HepG2 (cell line): Measurements from ENCODE around the gene VRK2. TPM values are rescaled to one million over a fixed set of nuclear protein-coding genes. Genes with fewer than 3 reads are reported as not detected.

Source experiments
- ATAC-seq: fragments of 200-7000 bp; cut with Tn5 transposase; 3 replicates; pipeline ENCODE4 v1.9.1; 2020; ENCODE audit warnings: mild to moderate bottlenecking, moderate library complexity
- BruUV-seq: library from RNA; stranded (reverse); fragments of 400-500 nt; replicated peaks from 2 replicates; lab custom pipeline; 2021; lab: Mats Ljungman, UMichigan
- CTCF ChIA-PET: fragments of 300-600 bp; formaldehyde crosslinking; extraction: SDS; loops from one replicate; lab custom pipeline; 2021; ENCODE audit warnings: low total read pairs, inconsistent platforms, low intra/inter-chr PET ratio; lab: Yijun Ruan, JAX
- POLR2A ChIA-PET: fragments of 350-600 bp; sonication (Branson Sonifier 250); formaldehyde crosslinking; loops from one replicate; lab custom pipeline; 2020; ENCODE audit warnings: antibody characterized with exemption, inconsistent platforms; lab: Yijun Ruan, JAX
- DNase-seq: peaks from one replicate; pipeline ENCODE4 v3.0.0-alpha.2; 2015; ENCODE audit warnings: low spot score
- FAIRE-seq: peaks from 3 replicates; lab custom pipeline; 2011; peaks lifted over from hg19 to GRCh38; lab: Jason Lieb, UNC
- H2AFZ ChIP-seq: one replicate; pipeline ENCODE4 v1.6.1; 2011; ENCODE audit warnings: low read length, inconsistent platforms
- H3K27ac ChIP-seq: fragments of 300-600 bp; 3 replicates; pipeline ENCODE4 v1.8.0; 2011; ENCODE audit warnings: mixed run types, mild to moderate bottlenecking, mixed read lengths, low read length, inconsistent platforms; ENCODE audit not compliant: insufficient read depth; ENCODE audit errors: extremely low read length
- H3K27me3 ChIP-seq, 2 experiments: fragments of 200-600 bp in 1 of 2; 2 replicates in 1 of 2; 3 replicates in 1 of 2; pipeline versions ENCODE4 v1.6.0 to v1.8.0; 2011; ENCODE audit warnings: low read length in 2 of 2, mild to moderate bottlenecking in 2 of 2, moderate library complexity in 2 of 2, inconsistent platforms in 1 of 2; ENCODE audit not compliant: insufficient read depth in 2 of 2, control insufficient read depth in 1 of 2
- H3K36me3 ChIP-seq, 2 experiments: fragments of 200-600 bp in 1 of 2; replicated peaks in 1 of 2; 2 replicates in 1 of 2; 3 replicates in 1 of 2; pipeline versions ENCODE4 v1.5.1 to v1.8.0; 2011; ENCODE audit warnings: low read length in 2 of 2, inconsistent platforms in 1 of 2; ENCODE audit not compliant: insufficient read depth in 2 of 2, control insufficient read depth in 1 of 2
- H3K4me1 ChIP-seq: 2 replicates; pipeline ENCODE4 v1.5.1; 2012; ENCODE audit warnings: low read length, inconsistent platforms; ENCODE audit not compliant: insufficient read depth
- H3K4me2 ChIP-seq: 2 replicates; pipeline ENCODE4 v1.6.0; 2011; ENCODE audit warnings: low read depth, low read length, inconsistent platforms
- H3K4me3 ChIP-seq, 3 experiments: fragments of 200-600 bp in 1 of 3; sonication (generic), shearing (Covaris generic) in 1 of 3; replicated peaks in 1 of 3; 2 replicates each; pipeline ENCODE4 v1.5.1; 2011 to 2016; ENCODE audit warnings: low read length in 3 of 3, inconsistent platforms in 2 of 3, low read depth in 2 of 3, mild to moderate bottlenecking in 2 of 3, control low read depth in 1 of 3, mixed read lengths in 1 of 3; ENCODE audit not compliant: insufficient read depth in 1 of 3
- H3K79me2 ChIP-seq: one replicate; pipeline ENCODE4 v1.6.1; 2011; ENCODE audit warnings: low read length, inconsistent platforms; ENCODE audit not compliant: insufficient read depth
- H3K9ac ChIP-seq: 2 replicates; pipeline ENCODE4 v1.6.0; 2011; ENCODE audit warnings: mild to moderate bottlenecking, low read depth, low read length, inconsistent platforms; ENCODE audit not compliant: insufficient read depth
- H3K9me3 ChIP-seq: 2 replicates; pipeline ENCODE4 v1.5.1; 2012; ENCODE audit warnings: mild to moderate bottlenecking, low read length
- H4K20me1 ChIP-seq: 2 replicates; pipeline ENCODE4 v1.6.0; 2011; ENCODE audit warnings: inconsistent platforms, mild to moderate bottlenecking, low read length, moderate library complexity; ENCODE audit not compliant: insufficient read depth
- CEBPB ChIP-seq: IDR thresholded peaks from 2 replicates; pipeline ENCODE4 v1.6.1; 2011; ENCODE audit warnings: low read depth, low read length, improper control_type of control experiment, borderline replicate concordance
- DR1 ChIP-seq: sonication (generic); formaldehyde crosslinking; IDR thresholded peaks from 2 replicates; pipeline ENCODE4 v1.8.0; 2021; ENCODE audit warnings: mild to moderate bottlenecking, missing genetic modification reagents, inconsistent platforms
- NCOR1 ChIP-seq: fragments of 200-600 bp; sonication (generic); IDR thresholded peaks from 2 replicates; pipeline ENCODE4 v1.7.0; 2017; ENCODE audit warnings: antibody characterized with exemption, low read length, borderline replicate concordance
- RFX3 ChIP-seq: IDR thresholded peaks from 2 replicates; pipeline ENCODE4 v1.6.1; 2016; ENCODE audit warnings: missing biosample characterization, missing genetic modification reagents
- SETDB1 ChIP-seq: sonication (generic); formaldehyde crosslinking; IDR thresholded peaks from 2 replicates; pipeline ENCODE4 v1.5.1; 2020; ENCODE audit warnings: missing genetic modification reagents, mild to moderate bottlenecking, borderline replicate concordance
- SP1 ChIP-seq, 2 experiments: fragments of 450-650 bp in 1 of 2; sonication (generic) in 1 of 2; formaldehyde crosslinking in 1 of 2; IDR thresholded peaks; 2 replicates each; pipeline versions ENCODE4 v1.4.0 to v1.6.1; 2016 to 2020; ENCODE audit warnings: missing genetic modification reagents in 1 of 2
- ZMAT3 ChIP-seq: sonication (generic); formaldehyde crosslinking; conservative IDR thresholded peaks from 2 replicates; pipeline ENCODE4 v1.7.0; 2021; ENCODE audit warnings: missing genetic modification reagents
- ZNF143 ChIP-seq: sonication (generic); formaldehyde crosslinking; IDR thresholded peaks from 2 replicates; pipeline ENCODE4 v1.4.0; 2020; ENCODE audit warnings: missing genetic modification reagents
- ZNF326 ChIP-seq: sonication (generic); formaldehyde crosslinking; IDR thresholded peaks from 2 replicates; pipeline ENCODE4 v1.4.0; 2020; ENCODE audit warnings: missing genetic modification reagents, borderline replicate concordance
- ZNF780A ChIP-seq: sonication (generic); formaldehyde crosslinking; IDR thresholded peaks from 2 replicates; pipeline ENCODE4 v1.8.0; 2022; ENCODE audit warnings: mild to moderate bottlenecking, missing genetic modification reagents, moderate library complexity
- WGBS: methylation state at CpG from one replicate; pipeline ENCODE4 v1.1.6; 2017; ENCODE audit warnings: low lambda C conversion rate; 5-methylcytosine and 5-hydroxymethylcytosine counted together
- in situ Hi-C: cut with HindIII; loops from 2 replicates; pipeline ENCODE4 v1.10.0; 2017; ENCODE audit warnings: low pct_unique_long_range_greater_than_20kb; ENCODE audit not compliant: extremely low pct_ligation_motif_present
- intact Hi-C: fragments of 100-400 bp; cut with micrococcal nuclease; formaldehyde crosslinking; loops from one replicate; pipeline ENCODE4 v1.10.0; 2022; ENCODE audit not compliant: unreplicated experiment
- polyA plus RNA-seq, 8 experiments: library from polyadenylated mRNA; depleted of rRNA in 3 of 8; stranded (reverse) in 7 of 8; unstranded in 1 of 8; fragments of >200 nt; fragmentation: Illumina TruSeq in 4 of 8; extraction: Trizol in 4 of 8; gene quantifications; 2 replicates each; pipeline versions ENCODE4 v1.2.1 to v1.2.3, GENCODE V29; 2011 to 2016; ENCODE audit warnings: low read depth in 4 of 8, missing spikeins in 1 of 8, mixed read lengths in 1 of 8; ENCODE audit not compliant: insufficient read depth in 1 of 8
- total RNA-seq, 5 experiments: library from RNA; depleted of rRNA; stranded (reverse); fragments of >200 nt; fragmentation: Illumina TruSeq; extraction: Trizol; gene quantifications; 2 replicates each; pipeline ENCODE4 v1.2.3, GENCODE V29; 2016; ENCODE audit warnings: low read depth in 1 of 5
- TF ChIP-seq, protein P1 (sequence below): sonication (generic); formaldehyde crosslinking; IDR thresholded peaks from 2 replicates; pipeline ENCODE4 v1.5.0; 2020; ENCODE audit warnings: missing genetic modification reagents
- TF ChIP-seq, protein P2 (sequence below): sonication (generic); formaldehyde crosslinking; IDR thresholded peaks from 2 replicates; pipeline ENCODE4 v1.4.0; 2020; ENCODE audit warnings: missing genetic modification reagents
- TF ChIP-seq, protein P3 (sequence below): sonication (generic); formaldehyde crosslinking; IDR thresholded peaks from 2 replicates; pipeline ENCODE4 v1.4.0; 2020; ENCODE audit warnings: mild to moderate bottlenecking, missing genetic modification reagents, borderline replicate concordance

VRK2 gene
- total and polyA plus RNA-seq, 2 of the 13 experiments (the other 11 are each of a cell fraction or from before 2014, with no cell fraction given), result 13.3 to 29.1 TPM

DNA sequence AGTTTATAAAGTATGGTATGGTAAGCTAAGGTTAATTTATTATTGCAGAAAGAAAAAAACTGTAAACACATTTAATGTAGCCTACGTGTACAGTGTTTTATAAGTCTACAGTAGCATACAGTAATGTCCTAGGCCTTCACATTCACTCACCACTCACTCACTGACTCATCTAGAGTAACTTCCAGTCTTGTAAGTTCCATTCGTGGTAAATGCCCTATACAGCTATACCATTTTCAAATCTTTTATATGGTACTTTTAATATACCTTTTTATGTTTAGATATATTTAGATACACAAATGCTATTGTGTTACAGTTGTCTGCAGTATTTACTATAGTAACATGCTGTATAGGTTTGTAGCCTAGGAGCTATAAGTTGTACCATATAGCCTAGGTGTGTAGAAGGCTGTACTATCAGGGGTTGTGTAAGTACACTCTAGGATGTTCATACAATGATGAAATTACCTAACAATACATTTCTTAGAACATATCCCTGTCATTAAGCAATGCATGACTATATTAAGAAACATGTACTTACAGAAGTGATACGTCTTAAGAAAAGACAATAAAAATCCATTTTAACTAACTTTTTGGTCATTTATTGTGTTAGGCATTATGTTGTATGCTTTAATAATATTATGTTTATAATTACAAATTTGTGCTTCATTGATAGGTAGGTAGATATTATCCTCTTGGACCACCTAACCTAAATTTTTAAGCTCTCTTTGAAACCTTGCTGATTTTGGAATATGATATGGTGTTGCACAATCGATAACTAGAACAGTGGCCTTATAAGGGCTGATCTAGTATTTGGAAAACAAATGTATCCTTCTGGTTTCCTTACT, 51.9 kb downstream of the VRK2 start:
- CTCF ChIA-PET, result no interaction called here
- POLR2A ChIA-PET, result no interaction called here
- peaks cover 11% of the 10 kb centered on the region; the same call in 1 of the 2 replicates for H3K9me3 ChIP-seq
- no peaks in the 10 kb centered on the region for H3K4me1 ChIP-seq
- H3K4me3 ChIP-seq, result no peak overlapping the region
- no peaks in the 10 kb centered on the region for H3K79me2 ChIP-seq
- no peak for TF ChIP-seq NCOR1
- peak; percentile 72 for TF ChIP-seq CEBPB
- in situ Hi-C loops, result no loop called here
- no peaks in the 10 kb centered on the region; the same call in 1 of the 2 replicates for H4K20me1 ChIP-seq
- no peak overlapping the region for H3K27ac ChIP-seq
- no TSS peak for BruUV-seq
- 96% methylated on average over 4 of the region's 4 CpGs for WGBS
- no peaks in the 10 kb centered on the region for H3K36me3 ChIP-seq
- ATAC-seq (no peak), DNase-seq (no peak), FAIRE-seq (no peak)
- no peaks in the 10 kb centered on the region for H3K27me3 ChIP-seq
- H2AFZ ChIP-seq, result no peak overlapping the region
- no peak overlapping the region for H3K9ac ChIP-seq
- H3K4me2 ChIP-seq, result no peak overlapping the region
- intact Hi-C loops, result no loop called here

DNA sequence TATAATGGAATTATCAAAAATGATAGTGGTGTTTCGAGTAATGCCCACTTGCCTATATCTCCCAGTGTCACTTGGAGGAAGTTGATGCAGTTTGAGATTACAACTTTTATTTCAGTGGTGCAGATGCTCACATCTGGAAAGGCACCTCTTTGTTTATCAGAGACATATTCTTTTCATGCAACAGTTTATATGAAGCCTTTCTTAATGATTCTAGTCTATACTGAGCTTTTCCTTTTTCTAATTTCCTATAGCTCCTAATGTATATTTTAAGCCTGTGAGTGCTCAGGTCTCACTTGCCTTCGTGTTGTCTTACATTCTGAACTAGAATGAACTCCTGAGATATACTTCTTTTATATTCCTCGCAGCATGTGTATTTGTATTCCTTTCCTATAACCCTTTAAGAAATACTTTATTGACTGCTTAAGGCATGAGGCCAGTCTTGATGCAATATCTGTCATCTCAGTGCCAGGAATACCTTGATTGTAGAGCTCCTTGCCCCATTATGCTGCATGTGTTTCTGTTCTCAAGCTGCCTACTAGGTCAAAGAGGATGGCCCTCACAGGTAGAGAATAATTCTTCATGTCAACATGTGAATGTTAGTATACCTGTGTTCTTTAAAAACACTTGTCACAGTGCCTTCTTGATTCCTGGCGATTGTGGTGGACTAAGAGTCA, 52.6 kb downstream of the VRK2 start:
- ATAC-seq, result no peak
- in situ Hi-C loops, result no loop called here
- H3K4me1 ChIP-seq, result no peaks in the 10 kb centered on the region
- TF ChIP-seq ZMAT3 (CRISPR knock-in tag) (no peak), SP1 (IDR thresholded peaks at IDR 0.05) (no peak), SP1 (CRISPR knock-in tag; IDR thresholded peaks at IDR 0.05) (no peak), ZNF143 (CRISPR knock-in tag) (no peak), ZNF780A (CRISPR knock-in tag) (no peak), ZNF326 (CRISPR knock-in tag) (no peak), RFX3 (no peak), SETDB1 (no peak), DR1 (CRISPR knock-in tag) (no peak)
- TF ChIP-seq, protein P1, sequence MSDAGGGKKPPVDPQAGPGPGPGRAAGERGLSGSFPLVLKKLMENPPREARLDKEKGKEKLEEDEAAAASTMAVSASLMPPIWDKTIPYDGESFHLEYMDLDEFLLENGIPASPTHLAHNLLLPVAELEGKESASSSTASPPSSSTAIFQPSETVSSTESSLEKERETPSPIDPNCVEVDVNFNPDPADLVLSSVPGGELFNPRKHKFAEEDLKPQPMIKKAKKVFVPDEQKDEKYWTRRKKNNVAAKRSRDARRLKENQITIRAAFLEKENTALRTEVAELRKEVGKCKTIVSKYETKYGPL (CRISPR knock-in tag), result no peak
- TF ChIP-seq, protein P2, sequence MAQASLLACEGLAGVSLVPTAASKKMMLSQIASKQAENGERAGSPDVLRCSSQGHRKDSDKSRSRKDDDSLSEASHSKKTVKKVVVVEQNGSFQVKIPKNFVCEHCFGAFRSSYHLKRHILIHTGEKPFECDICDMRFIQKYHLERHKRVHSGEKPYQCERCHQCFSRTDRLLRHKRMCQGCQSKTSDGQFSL (CRISPR knock-in tag), result no peak
- TF ChIP-seq, protein P3, sequence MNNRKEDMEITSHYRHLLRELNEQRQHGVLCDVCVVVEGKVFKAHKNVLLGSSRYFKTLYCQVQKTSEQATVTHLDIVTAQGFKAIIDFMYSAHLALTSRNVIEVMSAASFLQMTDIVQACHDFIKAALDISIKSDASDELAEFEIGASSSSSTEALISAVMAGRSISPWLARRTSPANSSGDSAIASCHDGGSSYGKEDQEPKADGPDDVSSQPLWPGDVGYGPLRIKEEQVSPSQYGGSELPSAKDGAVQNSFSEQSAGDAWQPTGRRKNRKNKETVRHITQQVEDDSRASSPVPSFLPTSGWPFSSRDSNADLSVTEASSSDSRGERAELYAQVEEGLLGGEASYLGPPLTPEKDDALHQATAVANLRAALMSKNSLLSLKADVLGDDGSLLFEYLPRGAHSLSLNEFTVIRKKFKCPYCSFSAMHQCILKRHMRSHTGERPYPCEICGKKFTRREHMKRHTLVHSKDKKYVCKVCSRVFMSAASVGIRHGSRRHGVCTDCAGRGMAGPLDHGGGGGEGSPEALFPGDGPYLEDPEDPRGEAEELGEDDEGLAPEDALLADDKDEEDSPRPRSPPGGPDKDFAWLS (CRISPR knock-in tag), result no peak

More for the DNA sequence above, 52.6 kb downstream of the VRK2 start:
- H3K79me2 ChIP-seq, result no peaks in the 10 kb centered on the region
- no peaks in the 10 kb centered on the region; the same call in 1 of the 2 replicates for H4K20me1 ChIP-seq
- no peaks in the 10 kb centered on the region for H3K36me3 ChIP-seq
- no peak overlapping the region for H3K4me2 ChIP-seq
- ChIA-PET POLR2A (no interaction called here), CTCF (no interaction called here)
- H3K27ac ChIP-seq, result no peak overlapping the region
- intact Hi-C loops, result no loop called here
- H3K4me3 ChIP-seq, result no peak overlapping the region
- peaks cover 11% of the 10 kb centered on the region; the same call in 1 of the 2 replicates for H3K9me3 ChIP-seq
- BruUV-seq, result no TSS peak
- no peaks in the 10 kb centered on the region for H3K27me3 ChIP-seq
- H2AFZ ChIP-seq, result no peak overlapping the region
- FAIRE-seq, result no peak
- H3K9ac ChIP-seq, result no peak overlapping the region
- no peak for DNase-seq
- WGBS, result 96% methylated on average over 4 of the region's 4 CpGs
